Renal cortex interstitium (tissue), 11 donors: ENCODE results near the gene MIDN. TPM values are rescaled to one million over a fixed set of nuclear protein-coding genes. Genes with fewer than 3 reads are reported as not detected.
A peak's percentile ranks its signal among the peaks of the same experiment; 100 is the strongest.
"Not testable (repeated sequence)": the region's sequence is repeated elsewhere in the genome, so short reads cannot be mapped to it uniquely, and the experiment has no call there.

Experiments
- DNase-seq, 11 donors: peaks; one replicate each; pipeline ENCODE4 v3.0.0-alpha.2; 2013; ENCODE audit warnings: low read depth in 9 of 11, low spot score in 4 of 11; ENCODE audit errors: extremely low read depth in 1 of 11
- polyA plus RNA-seq, 3 donors: library from polyadenylated mRNA; unstranded; fragments of 120-200 nt; gene quantifications; one replicate each; pipeline ENCODE4 v1.2.1, GENCODE V29; 2013; ENCODE audit not compliant: insufficient read length in 3 of 3

Gene MIDN
- polyA plus RNA-seq, 3 donors, result 42.1 to 70.7 (median 67.6) TPM

- DNase-seq, result peak in 6 of 11 donors; percentile 83 to 89 (median 87)
These were observed 8.3 kb upstream of the MIDN start for GRCh38 chr19:1239796-1240737.

- no peak for DNase-seq
These were observed 7.5 kb upstream of the MIDN start for GRCh38 chr19:1240925-1241324.

GRCh38 chr19:1241417-1242095 is 6.8 kb upstream of the MIDN start, which contains the start of gene ATP5F1D:
TSS of gene ATP5F1D (plus strand) at chr19:1241751. CDS start at chr19:1241851, 100 bp downstream.
- peak in 8 of 11 donors; percentile 81 to 95 (median 89) for DNase-seq

GRCh38 chr19:1243768-1244692 is 4.4 kb upstream of the MIDN start:
- DNase-seq, result peak in 1 of 11 donors; percentile 76

GRCh38 chr19:1244693-1245451 is 3.5 kb upstream of the MIDN start:
- no peak for DNase-seq

- DNase-seq, result no peak
These were observed 2.7 kb upstream of the MIDN start for GRCh38 chr19:1245494-1246264.

- not testable (repeated sequence) for DNase-seq
These were observed 1.9 kb upstream of the MIDN start for GRCh38 chr19:1246265-1247087.

- DNase-seq, result no peak
These were observed 640 bp upstream of the MIDN start for GRCh38 chr19:1247748-1248138.

GRCh38 chr19:1248786-1249297 is 459 bp downstream of the MIDN start:
- DNase-seq, result peak in 2 of 11 donors; percentile 78 to 82

- DNase-seq, result peak in 10 of 11 donors; percentile 93 to 96 (median 95)
These were observed 1.1 kb downstream of the MIDN start for GRCh38 chr19:1249298-1249989.

GRCh38 chr19:1249990-1250436 is 1.6 kb downstream of the MIDN start:
- DNase-seq, result no peak

GRCh38 chr19:1250437-1251260 is 2.3 kb downstream of the MIDN start:
- peak in 1 of 11 donors; percentile 70 for DNase-seq

- no peak for DNase-seq
These were observed 3.2 kb downstream of the MIDN start for GRCh38 chr19:1251330-1252220.

GRCh38 chr19:1252221-1252820 is 3.9 kb downstream of the MIDN start:
- DNase-seq, result no peak
